Measurements from ENCODE around the gene CAMTA2.

Gene CAMTA2

DNA sequence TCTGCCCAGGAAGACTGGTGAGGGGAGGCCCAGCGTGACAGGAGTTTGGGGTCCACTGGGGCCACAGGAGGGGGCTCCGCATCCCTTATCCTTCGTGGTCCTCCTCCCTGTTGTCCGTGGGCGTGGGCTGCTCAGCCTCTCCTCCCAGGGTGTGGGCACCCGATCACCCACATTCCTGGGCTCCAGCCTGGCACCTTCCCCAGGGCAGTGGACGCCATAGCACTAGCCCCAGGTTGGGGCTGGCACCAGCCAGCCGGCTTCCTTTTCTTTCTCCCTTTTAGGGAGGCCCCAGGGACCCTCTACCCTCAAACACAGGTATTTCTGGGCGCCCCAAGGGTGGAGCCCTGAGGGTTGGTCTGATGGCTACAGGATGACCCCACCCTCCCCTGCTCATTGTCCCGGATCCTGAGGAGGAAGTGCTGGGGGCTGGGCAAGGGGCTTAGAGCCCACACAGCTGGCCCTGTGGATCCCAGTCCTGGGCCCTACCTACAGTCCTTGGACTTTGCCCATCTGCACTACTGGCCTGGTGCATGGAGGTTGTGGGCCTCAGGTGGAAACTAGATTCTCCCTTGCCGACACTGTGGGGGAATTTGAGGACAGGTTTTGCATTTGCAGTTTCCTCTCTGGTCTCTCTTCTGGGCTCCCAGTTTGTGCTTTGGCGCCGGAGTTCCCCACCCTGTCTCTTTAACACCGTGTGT, 11.4 kb upstream of the CAMTA2 start:
- no peak for DNase-seq

DNA sequence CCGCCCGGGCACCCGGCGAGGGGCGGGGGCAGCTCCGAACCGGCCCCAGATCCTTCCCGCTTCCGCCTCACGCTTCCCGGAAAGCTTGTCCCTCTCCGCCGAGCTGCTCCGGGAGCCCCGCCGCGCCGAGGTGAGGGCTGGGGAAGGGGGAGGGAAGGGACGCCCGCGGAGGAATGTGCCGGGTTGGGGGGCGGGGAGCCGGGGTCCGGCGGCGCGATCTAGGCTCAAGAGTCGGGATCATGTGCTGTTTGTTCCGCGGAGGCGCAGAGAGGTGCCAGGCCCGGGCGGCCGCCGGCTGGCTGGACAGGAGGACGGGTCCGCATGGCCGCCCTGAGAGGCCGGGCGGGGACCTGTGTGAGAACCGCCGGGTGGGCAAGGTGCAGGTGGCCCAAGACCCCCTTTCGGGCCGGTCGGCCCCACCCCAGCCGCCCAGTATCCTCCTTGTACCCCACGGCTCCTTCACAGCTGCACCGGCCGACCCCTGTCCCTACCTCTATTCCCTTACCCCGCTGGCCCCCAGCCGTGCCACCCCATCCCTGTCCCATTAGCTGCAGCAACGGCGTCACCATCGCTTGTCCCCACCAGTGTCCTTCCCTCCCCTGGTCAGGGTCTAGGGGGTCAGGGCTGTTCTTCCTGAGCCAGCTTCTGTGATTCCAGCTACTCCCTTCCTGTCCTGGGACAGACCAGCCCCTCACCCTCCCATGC, 10.7 kb upstream of the CAMTA2 start:
- no peak for DNase-seq

DNA sequence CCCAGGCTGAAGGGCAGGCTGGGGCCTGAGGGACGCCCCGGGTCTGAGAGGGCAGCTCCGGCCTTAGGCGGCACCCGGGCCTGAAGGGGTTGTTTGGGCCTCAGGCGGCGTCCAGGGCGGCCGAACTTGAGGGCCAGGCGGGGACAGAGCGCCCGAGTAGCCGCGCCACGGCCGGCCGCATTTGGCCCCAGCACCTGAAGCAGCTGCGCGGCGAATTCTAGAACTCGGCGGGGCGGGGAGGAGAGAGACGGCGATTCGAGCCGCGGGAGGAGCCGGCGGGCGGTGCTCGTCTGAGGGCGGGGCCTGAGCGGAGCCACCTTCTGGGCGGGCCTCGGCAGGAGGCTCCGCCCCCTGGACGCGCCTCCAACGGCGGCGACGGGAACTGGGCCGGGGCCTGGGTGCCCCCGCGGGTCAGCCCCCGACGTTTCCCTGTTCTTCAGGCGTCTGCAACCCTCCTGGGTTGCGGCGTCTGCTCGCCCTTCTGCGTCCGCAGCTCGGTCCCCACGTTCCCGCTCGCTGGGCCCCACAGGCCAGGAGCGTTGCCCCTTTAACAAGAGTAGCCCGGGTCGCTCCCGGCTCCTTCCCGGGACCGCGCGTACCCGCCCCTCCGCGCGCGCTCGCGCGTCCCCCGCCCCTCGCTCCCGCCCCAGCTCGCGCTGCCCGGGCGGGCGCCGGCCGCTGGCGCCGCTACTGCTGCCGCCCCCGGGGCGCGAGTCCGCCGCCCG, 10.0 kb upstream of the CAMTA2 start, which contains the start of the genes INCA1 and KIF1C:
TSS of gene INCA1 (minus strand) at position 221 of the 725 bp plus-strand sequence. CDS start 3,085 bp downstream, outside the sequence.
TSS of gene KIF1C (plus strand) at position 649 of the 725 bp plus-strand sequence. CDS start 2,297 bp downstream, outside the sequence.
- peak; percentile 89 for DNase-seq

DNA sequence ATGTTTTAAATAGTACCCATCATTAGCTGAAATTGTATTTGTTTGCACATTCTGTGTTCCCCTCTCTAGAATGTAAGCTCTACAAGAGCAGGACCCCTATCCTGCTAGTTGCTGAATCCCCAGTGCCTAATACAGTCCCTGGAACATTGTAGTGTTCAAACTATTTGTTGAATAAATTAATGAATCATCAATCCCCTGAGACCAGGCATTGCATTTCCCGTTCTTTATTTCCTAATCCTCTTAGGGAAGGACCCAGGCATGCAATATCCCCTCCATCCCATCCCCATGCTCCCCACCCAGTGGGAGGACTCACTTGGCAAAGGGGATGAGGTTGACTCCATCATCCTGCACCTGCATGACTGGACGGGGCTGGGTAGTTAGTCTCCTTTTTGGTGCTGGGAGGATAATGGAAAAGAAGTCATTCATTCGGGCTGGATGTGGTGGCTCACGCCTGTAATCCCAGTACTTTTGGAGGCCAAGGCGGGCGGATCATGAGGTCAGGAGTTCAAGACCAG, 6.7 kb upstream of the CAMTA2 start:
- DNase-seq, result no peak

DNA sequence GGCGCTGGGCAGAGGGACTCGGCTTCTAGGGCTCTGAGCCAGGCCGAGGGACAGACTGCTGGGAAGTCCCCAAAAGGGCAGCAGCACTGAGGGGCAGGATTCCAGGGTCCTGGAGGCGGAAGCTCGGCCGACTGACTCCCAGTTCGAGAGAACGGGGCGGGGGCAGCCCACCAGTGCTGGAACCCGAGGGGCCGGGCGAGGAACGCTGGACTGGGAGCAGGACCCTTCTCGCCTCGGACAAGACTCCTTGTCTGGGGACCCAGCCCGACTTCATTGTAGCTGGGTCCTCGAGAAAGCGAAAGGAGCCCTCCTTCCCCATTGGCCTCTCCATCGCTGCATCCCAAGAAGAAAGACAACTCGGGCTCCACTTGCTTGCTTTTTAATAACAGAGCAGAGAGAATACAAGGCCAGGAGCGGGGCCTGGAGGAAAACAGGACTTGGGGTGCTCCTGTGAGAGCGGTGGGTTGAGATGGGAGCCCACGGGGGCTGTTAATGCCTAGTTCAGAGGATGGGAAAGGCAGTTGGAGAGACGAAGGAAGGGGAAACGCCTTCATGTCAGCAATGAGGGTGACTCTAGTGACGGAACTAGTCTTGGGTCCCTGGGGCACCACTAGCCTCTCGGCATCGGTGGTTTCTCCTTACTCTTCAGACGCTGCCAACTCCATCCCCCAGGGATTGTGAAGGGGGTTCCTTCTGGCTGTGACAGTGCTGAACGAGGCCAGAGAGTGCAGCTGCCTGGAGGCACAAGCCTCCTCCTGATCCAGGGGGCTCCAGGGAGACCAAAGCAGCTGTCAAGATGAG, 492 bp upstream of the CAMTA2 start:
- no peak for DNase-seq

DNA sequence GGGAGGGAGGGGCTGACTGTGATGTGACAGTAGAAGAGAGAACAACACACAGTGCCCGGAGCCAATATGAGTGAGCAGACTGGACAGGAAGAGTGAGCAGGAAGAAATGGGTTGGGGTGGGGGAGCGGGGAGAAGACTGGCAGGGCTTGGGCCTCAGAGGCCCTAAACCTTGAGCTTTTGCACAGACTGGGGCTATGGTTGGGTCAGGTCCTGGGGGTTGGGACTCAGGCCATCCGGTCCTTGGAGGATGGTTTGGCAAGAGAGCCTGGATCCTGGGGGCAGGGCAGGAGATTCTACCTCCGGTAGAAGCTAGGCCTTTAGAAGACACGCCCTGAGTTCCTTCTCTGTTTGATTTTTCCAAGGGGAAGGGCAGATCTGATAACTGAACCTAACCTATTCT, 1.1 kb downstream of the CAMTA2 start:
- no peak for DNase-seq

DNA sequence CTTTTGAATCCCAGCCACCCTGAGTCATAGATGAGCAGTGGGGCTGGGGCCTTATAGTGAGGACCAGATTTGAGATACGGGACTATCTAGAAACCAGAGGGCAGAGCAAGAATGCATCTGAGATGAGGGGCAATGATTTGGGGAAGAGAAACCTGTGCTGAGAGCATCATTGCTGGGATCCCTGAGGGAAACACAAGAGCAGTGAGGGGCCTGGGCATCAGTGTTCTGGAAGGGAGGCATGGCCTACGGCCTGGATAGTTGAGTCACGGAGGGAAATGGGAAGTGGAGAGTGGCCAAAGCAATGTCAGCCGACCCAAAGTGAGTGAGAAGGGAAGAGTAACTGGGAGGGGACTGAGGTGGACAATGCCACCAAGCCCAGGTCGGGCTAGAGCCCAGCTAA, 5.2 kb downstream of the CAMTA2 start:
- DNase-seq, result no peak

DNA sequence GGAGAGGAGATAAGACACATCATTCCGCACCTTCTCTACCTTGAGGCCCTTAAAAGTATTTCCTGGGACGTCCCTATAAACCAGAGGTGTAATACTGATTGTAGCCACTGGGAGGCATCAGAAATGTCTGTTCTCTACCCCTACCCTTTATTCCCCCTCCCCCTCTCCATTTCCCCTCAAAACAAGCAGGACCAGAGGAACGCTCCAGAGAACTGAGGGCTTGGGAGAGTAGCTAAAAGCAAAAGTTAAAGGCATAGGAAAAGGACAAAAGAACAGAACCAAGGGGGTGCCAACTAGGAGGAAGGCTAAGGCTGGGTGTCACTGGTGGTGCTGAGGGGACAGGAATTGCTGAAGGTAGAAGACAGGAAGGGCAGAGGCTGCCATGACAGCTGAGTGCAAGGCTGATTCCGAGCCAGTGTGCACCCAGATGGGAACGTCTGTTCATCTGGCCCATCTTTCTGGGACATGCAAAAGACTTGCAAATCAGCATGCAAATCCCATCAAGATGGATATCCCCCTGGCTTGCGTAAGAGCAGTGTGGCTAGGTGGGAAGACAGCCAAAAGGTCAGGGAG, 6.7 kb downstream of the CAMTA2 start:
- DNase-seq, result peak; percentile 52 to 53

DNA sequence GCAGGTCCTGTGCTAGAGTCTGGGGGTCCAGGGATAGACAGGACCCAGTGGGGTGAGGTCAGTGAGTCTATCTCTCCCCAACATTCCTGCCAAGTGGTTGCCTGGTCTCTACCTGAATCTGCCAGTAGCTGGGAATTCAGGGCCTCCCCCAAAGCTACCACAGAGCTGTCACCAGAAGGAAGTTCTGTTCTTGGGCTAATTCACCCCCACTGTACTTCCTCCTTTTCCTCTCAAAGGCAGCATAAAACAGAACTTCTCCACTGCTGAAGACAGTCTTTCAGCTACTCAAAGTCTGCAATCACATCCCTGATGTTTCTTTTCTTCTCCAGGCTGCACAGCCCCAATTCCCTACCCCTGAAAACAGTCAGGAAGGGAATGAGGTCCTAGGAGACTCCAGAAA, 8.7 kb downstream of the CAMTA2 start:
- no peak for DNase-seq

DNA sequence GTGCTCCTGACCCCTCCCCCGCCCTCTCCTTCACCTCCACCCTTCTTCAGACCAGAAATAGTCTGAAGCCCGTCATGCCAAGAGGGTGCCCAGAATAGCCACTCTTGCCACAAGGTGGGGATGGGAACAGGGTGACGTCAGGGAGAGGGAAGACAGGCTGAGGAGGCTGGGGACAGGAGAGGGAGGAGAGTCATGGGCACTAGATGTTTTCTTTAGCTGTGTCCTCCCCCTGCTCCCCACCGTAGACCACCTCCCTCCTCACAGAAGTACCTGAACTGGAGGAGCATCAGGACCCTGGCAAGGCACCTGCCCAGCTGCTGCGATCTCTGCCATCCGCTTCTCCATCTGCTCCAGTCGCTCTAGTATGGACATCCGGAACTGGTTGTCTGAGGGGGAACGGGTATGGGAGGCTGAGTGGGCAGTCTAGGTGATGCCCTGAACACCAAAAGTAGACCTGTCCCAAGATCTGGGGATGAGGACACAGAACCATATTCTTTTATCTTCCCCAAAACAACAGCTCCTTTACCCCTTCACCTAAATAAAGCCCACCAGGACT, 13.3 kb downstream of the CAMTA2 start:
- DNase-seq, result no peak

DNA sequence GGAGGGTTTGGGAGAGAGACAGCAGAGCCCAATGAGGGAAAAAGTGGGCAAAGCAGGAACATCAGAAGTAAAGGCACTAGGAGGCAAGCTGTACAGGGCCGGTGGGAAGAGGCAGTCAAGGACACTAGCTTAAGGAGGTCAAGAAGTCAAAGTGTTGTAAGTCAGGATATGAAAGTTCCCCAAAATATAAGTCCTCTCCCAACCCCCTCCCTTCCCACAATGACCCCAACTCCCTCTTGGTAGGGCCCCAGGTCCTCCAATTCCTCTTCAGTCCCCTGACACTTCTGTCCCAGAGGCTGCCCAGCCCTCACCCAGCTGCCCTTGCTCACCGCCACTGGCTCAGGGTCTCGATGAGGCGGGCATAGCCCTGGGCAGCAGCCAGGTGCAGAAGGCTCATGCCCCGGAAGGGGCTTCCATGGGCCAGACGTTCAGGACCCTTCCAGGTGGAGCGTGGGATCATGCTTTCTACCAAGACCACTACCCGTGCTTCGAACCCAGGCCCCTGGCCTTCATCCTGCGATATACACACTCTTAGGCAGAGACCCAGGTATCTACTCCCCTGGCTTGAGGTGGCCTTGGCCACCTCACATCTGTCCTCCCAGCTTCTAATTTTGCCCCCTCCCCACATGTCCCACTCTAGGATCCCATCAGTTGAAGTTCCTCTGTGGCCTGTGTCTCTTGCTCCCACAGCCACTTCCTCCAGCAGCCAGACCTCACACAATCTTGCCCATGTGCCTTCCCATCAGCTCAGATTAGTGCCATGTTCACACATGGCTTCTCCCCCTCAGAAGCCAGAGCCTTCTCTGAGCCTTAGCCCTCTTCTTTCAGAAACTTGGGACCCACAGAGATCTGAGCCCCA, 14.0 kb downstream of the CAMTA2 start:
- DNase-seq, result no peak

DNA sequence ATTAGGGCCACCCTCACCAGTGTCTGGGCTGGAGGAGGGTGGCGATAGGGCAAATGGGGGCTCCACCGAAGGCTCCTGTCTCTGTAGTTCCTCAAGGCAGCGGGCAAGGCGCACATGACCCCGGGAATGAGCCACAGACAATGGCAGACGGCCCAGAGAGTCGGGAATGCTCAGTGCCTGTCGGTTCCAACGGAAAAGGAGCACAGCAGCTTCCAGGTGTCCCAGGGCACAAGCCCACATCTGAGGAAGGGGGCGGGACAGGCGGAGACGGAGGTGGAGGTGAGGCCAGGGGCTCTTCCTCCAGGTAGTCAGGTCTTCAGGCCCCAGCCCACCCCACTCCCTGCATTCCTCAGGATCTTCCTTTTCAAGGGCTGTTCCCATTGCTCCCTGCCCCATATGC, 14.7 kb downstream of the CAMTA2 start:
- DNase-seq, result no peak

DNA sequence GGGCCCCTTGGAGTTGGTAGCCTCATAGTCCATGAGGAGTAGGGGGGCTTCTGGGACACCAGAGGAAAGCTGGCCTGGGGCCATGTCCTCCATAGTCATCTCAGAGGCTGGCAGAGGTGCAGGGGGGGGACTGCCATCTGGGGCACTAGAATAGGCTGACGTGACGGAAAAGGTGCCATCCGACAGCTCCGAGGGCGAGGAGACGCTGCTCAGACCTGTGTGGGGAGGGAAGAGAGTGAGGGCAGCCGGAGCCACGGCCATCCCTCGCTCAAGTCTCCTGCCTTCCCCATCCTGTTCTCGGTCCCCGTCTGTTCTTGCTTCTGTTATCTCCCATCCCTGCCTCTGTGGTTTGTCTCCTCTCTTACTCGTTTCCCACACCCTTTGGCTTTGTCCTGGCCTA, 15.2 kb downstream of the CAMTA2 start:
- DNase-seq, result no peak

DNA sequence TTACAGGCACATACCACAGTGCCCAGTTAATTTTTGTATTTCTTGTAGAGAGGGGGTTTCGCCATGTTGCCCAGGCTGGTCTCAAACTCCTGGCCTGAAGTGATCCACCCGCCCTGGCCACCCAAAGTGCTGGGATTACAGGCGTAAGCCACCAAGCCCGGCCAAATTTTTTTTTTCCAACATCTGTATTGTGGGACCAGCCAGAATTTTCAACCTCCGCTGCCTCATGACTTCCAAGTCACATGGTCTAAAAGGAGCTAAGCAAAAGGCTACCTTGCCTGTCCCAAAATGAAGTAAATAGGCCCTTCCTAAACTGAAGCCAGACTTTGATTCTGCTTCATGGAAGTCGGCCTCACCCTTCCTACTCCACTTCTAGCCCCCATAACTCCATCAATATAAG, 15.6 kb downstream of the CAMTA2 start:
- DNase-seq, result no peak

DNA sequence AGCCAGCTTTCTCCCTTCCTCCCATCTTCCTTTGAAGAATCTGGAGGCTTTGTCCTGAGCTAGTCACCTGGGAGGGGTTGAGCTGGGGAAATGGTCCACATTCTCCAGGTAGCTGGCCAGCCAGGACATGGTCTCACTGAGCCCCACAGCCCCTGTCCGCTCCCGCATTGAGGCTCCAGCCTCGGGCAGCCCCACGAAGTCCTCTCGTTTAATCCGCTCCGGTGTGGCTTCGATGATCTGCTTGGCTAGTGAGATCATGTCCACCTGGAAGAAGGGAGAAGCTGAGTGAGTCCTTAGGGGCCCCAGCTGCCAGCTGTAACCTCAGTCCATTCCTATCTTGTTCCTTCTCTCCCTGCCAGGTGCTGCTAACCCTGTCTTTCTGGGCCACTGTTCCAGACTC, 17.2 kb downstream of the CAMTA2 start:
- no peak for DNase-seq

DNA sequence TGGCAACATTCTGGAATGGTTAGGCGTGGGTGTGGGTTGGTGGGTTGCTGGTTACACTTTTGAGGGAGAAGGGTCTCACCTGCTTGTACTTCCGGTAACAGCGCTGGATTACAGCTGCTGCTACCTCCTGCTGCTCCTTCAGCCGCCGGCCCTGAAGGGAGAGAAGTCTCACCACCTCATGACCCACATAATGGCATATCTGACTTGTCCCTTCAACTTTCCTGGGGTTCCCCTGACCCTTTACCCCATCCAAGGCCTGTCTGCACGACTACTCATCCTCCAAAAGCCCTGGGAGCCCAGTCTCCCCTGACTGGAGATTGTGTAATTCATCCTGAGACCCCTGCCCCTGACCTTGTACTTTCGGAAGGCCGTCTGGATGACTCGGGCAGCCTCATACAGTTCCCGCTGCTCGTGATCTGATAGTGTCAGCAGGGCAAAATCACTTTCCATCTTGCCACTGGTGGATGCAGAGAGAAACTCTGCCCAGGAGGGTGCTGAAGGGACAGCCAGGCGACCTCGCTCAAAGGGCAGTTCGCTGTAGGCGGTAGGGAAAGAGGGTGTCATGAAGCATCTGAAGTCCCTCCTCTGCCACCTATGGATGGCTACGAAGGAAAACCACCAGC, 17.8 kb downstream of the CAMTA2 start:
- peak in 1 of 2 donors; percentile 36 for DNase-seq

DNA sequence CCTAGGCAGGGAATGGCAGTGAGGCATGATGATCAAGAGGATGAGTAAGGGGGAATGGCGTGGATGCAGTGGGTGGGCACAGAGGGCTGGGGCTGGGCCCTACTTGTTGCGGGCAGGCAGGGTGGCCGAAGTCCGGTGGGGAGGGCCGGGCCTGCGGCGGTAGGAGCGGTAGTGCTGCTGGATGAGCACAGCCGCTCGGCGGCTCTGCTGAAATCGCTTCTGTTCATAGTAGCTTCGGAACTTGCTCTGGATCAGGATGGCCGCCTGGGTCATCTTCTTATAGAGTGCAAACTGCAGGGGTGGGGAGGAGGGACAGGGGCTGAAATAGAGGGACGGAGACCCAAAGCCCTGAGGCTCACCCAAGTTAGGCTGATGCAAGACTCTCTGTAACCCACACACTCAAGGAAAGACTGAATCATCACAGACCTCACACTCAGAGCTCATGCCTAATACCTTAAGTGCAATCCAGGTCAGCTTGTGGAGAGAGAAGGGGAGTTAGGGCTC, 18.4 kb downstream of the CAMTA2 start:
- peak; percentile 46 to 52 for DNase-seq

DNA sequence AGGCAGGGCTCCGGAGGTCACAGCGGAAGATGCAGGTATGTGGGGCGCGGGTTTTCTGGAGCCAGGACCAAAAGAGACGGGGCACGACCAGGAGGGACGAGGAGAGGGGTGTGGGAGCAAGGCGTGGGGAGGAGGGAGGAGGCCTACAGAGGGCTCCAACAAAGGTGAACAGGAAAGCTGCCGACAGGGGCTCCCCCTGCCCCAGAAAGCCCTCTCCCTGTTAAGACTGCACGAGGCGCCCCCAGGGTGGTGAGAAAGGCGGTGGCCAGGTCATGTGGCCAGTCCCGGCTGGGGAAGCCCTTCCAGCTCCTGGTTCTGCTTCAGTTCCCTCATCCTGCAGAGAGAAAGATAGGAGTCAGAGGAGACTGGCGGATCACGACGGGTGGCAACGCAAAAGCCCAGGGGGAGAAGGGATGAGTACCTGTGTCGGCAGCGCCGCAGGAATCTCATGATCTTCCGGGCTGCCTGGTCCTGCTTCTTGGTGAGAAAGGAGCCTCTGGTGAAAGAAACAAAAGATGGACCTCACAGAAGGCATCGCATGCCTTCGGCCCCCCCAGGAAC, 18.9 kb downstream of the CAMTA2 start:
- no peak for DNase-seq

DNA sequence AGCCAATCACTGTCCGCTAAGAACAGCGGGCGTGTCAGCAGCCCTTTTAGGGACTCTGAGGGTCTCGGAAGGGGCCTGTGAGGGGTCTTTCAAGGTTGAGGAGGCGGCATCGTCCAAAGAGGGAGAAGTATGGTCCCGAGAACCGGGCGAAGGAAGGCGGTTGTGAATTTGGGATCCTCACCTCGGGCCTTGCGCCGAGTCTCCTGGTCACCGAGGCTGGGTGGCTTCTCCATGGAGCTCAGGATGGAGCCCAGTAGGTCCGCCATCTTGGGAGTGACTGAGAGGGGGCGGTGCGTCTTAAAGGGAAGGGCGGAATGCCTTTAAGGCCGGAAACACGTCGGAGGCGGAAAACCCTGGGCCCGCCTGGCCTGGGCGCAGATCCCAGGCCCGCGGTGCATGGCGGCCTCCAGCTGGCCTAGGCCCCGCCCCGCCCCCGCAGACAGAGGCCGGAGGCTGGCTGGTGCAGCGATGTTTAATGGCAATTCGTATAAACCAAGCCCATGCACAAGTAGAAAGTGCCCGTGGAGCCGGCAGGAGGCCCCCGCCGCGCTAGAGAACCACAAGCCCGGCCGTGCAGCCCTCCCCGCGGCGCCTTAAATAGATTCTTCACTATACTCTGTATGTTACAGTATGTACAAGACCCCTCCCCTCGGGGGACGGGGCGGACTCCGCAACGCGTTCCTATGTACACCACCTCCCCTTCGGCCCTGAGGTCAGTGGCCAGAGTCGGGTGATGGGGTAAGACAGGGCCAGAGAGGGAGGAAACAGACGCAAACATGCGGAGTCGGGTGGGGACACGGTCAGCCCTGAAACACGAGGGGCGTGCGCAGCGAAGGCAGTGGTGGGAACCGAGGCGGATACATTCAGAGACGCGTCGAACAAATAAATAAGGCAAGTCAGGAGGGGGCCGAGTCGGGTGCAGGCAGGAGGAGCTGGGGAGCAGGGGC, 19.7 kb downstream of the CAMTA2 start, which contains the start of gene SPAG7:
TSS of gene SPAG7 (minus strand) at position 279 of the 947 bp plus-strand sequence. CDS start at position 266, 13 bp downstream.
- DNase-seq, result peak; percentile 90 to 92
